CD4-positive, alpha-beta memory T cell (primary cell): ENCODE measurements around the gene ZDHHC19. TPM values are rescaled to one million over a fixed set of nuclear protein-coding genes. Genes with fewer than 3 reads are reported as not detected.
A peak's percentile ranks its signal among the peaks of the same experiment; 100 is the strongest.
"Not testable (repeated sequence)": the region's sequence is repeated elsewhere in the genome, so short reads cannot be mapped to it uniquely, and the experiment has no call there.

ENCODE experiments used
- CTCF ChIA-PET: fragments of 350-600 bp; sonication (Branson Sonifier 250); formaldehyde crosslinking; loops from one replicate; lab custom pipeline; 2021; ENCODE audit warnings: inconsistent platforms; ENCODE audit not compliant: partially characterized antibody; lab: Charles Lee
- POLR2A ChIA-PET: fragments of 350-600 bp; sonication (Branson Sonifier 250); formaldehyde crosslinking; loops from one replicate; lab custom pipeline; 2021; ENCODE audit not compliant: partially characterized antibody; lab: Charles Lee
- DNase-seq, 5 donors: peaks; one replicate each; pipeline versions ENCODE4 v3.0.0 to v3.0.0-alpha.2; 2020 to 2022; ENCODE audit warnings: mixed read lengths in 1 of 5
- H3K27ac ChIP-seq: one replicate; pipeline ENCODE4 v1.7.0; 2013; ENCODE audit warnings: low read depth, low read length
- H3K27me3 ChIP-seq: 2 replicates; pipeline ENCODE4 v1.7.0; 2013; ENCODE audit warnings: mild to moderate bottlenecking, low read length, moderate library complexity; ENCODE audit not compliant: insufficient read depth
- H3K36me3 ChIP-seq: 2 replicates; pipeline ENCODE4 v1.7.0; 2013; ENCODE audit warnings: mild to moderate bottlenecking, low read length, moderate library complexity; ENCODE audit not compliant: insufficient read depth
- H3K4me1 ChIP-seq: 2 replicates; pipeline ENCODE4 v1.7.0; 2013; ENCODE audit warnings: mild to moderate bottlenecking, low read length, moderate library complexity; ENCODE audit not compliant: insufficient read depth
- H3K4me3 ChIP-seq, 2 donors: one replicate each; pipeline ENCODE4 v1.7.0; 2013; ENCODE audit warnings: low read length in 2 of 2, mild to moderate bottlenecking in 1 of 2
- H3K9me3 ChIP-seq, 2 donors: one replicate each; pipeline ENCODE4 v1.7.0; 2013; ENCODE audit warnings: low read length in 2 of 2, control low read depth in 1 of 2; ENCODE audit not compliant: control insufficient read depth in 1 of 2
- H3K27ac Mint-ChIP-seq, 7 donors: one replicate each; pipeline ENCODE4 v1.8.0; 2020 to 2021; ENCODE audit warnings: mixed read lengths in 7 of 7, mild to moderate bottlenecking in 6 of 7, inconsistent platforms in 3 of 7, moderate library complexity in 3 of 7
- H3K27me3 Mint-ChIP-seq, 2 donors: one replicate each; pipeline ENCODE4 v1.8.0; 2020 to 2021; ENCODE audit warnings: mixed read lengths in 2 of 2
- H3K36me3 Mint-ChIP-seq, 2 donors: one replicate each; pipeline ENCODE4 v1.8.0; 2020 to 2021; ENCODE audit warnings: mixed read lengths in 2 of 2, inconsistent platforms in 1 of 2, mild to moderate bottlenecking in 1 of 2
- H3K4me1 Mint-ChIP-seq, 4 donors: one replicate each; pipeline ENCODE4 v1.8.0; 2020 to 2021; ENCODE audit warnings: mixed read lengths in 4 of 4, mild to moderate bottlenecking in 1 of 4
- H3K4me3 Mint-ChIP-seq, 8 donors: one replicate each; pipeline ENCODE4 v1.8.0; 2020 to 2021; ENCODE audit warnings: mixed read lengths in 8 of 8, mild to moderate bottlenecking in 7 of 8, moderate library complexity in 6 of 8, inconsistent platforms in 3 of 8
- H3K9me3 Mint-ChIP-seq, 8 donors: one replicate each; pipeline ENCODE4 v1.8.0; 2020 to 2021; ENCODE audit warnings: mixed read lengths in 8 of 8, mild to moderate bottlenecking in 5 of 8, inconsistent platforms in 3 of 8, moderate library complexity in 1 of 8
- intact Hi-C: fragments of 100-400 bp; cut with micrococcal nuclease; formaldehyde crosslinking; loops from one replicate; pipeline ENCODE4 v1.15.1; 2023
- polyA plus RNA-seq, 2 donors: library from polyadenylated mRNA; unstranded; fragments of 300-500 nt; fragmentation: Illumina TruSeq; gene quantifications; one replicate each; pipeline ENCODE4 v1.2.3, GENCODE V29; 2021
- total RNA-seq, 2 experiments: library from RNA; stranded (reverse); gene quantifications; one replicate each; pipeline ENCODE4 v1.2.3, GENCODE V29; 2021

The ZDHHC19 gene
- total and polyA plus RNA-seq, 4 experiments from 2014 or later, result not detected

DNA sequence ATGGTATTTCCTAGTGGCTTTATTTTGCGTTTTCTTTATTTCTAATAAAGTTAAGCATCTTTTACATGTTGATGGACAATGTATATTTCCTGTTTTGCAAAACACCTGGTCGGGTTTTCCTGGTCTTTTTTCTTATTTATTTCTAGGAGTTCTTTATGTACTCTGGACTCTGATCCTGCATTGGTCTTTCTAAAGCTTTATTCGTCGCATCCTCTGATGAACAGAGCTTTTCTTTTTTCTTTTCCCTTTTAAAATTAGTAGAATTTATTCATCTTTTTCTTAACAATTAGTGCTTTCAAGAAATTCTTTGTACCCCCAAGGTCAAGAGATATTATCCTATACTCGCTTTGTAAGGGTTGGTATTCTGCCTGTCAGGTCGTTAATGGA is 32.2 kb downstream of the ZDHHC19 start:
- no peak for DNase-seq

DNA sequence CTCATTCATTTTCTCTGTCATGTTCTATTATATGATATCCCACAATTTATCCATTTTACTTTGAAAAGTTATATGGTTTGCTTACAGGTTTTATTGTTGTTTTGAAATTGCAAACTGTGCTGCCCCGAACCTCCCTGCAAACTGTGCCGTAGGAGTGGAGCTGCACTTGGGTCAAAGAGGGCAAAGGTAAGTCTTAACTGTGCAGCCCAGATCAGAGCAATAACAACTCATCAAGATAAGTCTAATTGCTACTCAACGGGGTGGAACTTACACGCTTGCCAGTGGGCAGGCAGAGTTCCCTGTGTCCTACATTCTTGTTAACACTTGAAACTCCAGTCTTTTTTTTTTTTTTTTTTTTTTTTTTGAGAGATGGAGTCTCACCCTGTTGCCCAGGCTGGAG is 33.2 kb downstream of the ZDHHC19 start:
- Mint-ChIP-seq H3K9me3 (no peaks in the 10 kb centered on the region), H3K27ac (peak overlapping the region; percentile 64 to 91 (median 86)), H3K27me3 (no peaks in the 10 kb centered on the region), H3K4me1 (peaks cover 27 to 51% (median 39%) of the 10 kb centered on the region in 4 donors), H3K36me3 (no peaks in the 10 kb centered on the region), H3K4me3 (peak overlapping the region in 5 of 8 donors; percentile 42 to 73 (median 65))
- no peaks in the 10 kb centered on the region for H3K36me3 ChIP-seq
- no peak overlapping the region for H3K27ac ChIP-seq
- DNase-seq, result no peak
- ChIA-PET POLR2A (interaction anchor here (1.0 to 2.7 kb wide), 2 partner anchors 11 to 96 kb away, joined by 3 to 20 read pairs; no protein-coding TSS in a partner anchor), CTCF (no interaction called here)
- no peaks in the 10 kb centered on the region for H3K9me3 ChIP-seq
- intact Hi-C loops, result no loop called here
- no peak overlapping the region for H3K4me3 ChIP-seq
- peaks cover 53% of the 10 kb centered on the region for H3K4me1 ChIP-seq
- no peaks in the 10 kb centered on the region for H3K27me3 ChIP-seq

More for the DNA sequence above, 32.2 kb downstream of the ZDHHC19 start:
- no peaks in the 10 kb centered on the region for H3K36me3 ChIP-seq
- H3K9me3 ChIP-seq, result no peaks in the 10 kb centered on the region
- Mint-ChIP-seq H3K36me3 (no peaks in the 10 kb centered on the region), H3K27me3 (no peaks in the 10 kb centered on the region), H3K4me1 (peaks cover 34 to 61% (median 47%) of the 10 kb centered on the region in 4 donors), H3K27ac (peak overlapping the region; percentile 91 to 99 (median 98)), H3K4me3 (peak overlapping the region; percentile 46 to 85 (median 78)), H3K9me3 (no peaks in the 10 kb centered on the region)
- peak overlapping the region in 1 of 2 donors; percentile 34 for H3K4me3 ChIP-seq
- H3K27ac ChIP-seq, result peak overlapping the region; percentile 61
- CTCF ChIA-PET, result interaction anchor here (1.3 to 2.3 kb wide), 6 partner anchors 13 to 111 kb away, joined by 3 to 33 read pairs (median 6); partner anchors contain the start of gene TFRC
- intact Hi-C loops, result loop anchor here (1.0 kb wide), 4 partner anchors 13 to 106 kb away; partner anchors contain the start of gene TFRC
- POLR2A ChIA-PET, result interaction anchor here (0.8 to 5.5 kb wide), 13 partner anchors 8 to 323 kb away, joined by 3 to 124 read pairs (median 8); partner anchors contain the start of gene TFRC
- no peaks in the 10 kb centered on the region for H3K27me3 ChIP-seq
- H3K4me1 ChIP-seq, result peaks cover 63% of the 10 kb centered on the region

DNA sequence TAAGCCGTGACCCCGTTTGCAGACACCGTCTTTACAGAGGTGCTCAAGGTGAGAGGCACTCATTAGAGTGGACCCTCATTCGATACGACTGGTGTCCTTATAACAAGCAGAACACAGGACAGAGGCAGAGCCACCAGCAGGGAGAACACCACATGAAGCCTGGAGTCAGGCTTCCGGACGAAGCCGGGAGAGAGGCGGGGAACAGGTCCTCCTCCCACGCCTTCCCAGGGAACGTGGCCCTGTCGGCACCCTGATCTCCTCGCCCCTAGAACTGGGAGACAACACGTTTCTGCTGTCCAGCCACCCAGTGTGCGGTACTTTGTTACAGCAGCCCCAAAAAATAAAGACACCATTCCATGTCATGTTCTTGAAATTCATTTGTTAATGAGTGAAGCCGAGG is 33.6 kb downstream of the ZDHHC19 start:
- intact Hi-C loops, result no loop called here
- Histone ChIP-seq H3K4me1 (peaks cover 49% of the 10 kb centered on the region), H3K4me3 (no peak overlapping the region), H3K9me3 (no peaks in the 10 kb centered on the region), H3K27me3 (no peaks in the 10 kb centered on the region), H3K36me3 (no peaks in the 10 kb centered on the region), H3K27ac (no peak overlapping the region)
- ChIA-PET CTCF (no interaction called here), POLR2A (interaction anchor here (1.0 kb wide), 1 partner anchor 95 kb away, joined by 3 read pairs; no protein-coding TSS in a partner anchor)
- Mint-ChIP-seq H3K9me3 (no peaks in the 10 kb centered on the region), H3K36me3 (no peaks in the 10 kb centered on the region), H3K4me1 (peaks cover 25 to 47% (median 37%) of the 10 kb centered on the region in 4 donors), H3K27me3 (no peaks in the 10 kb centered on the region), H3K27ac (peak overlapping the region; percentile 64 to 91 (median 86)), H3K4me3 (peak overlapping the region in 4 of 8 donors; percentile 42 to 73 (median 56))
- no peak for DNase-seq

DNA sequence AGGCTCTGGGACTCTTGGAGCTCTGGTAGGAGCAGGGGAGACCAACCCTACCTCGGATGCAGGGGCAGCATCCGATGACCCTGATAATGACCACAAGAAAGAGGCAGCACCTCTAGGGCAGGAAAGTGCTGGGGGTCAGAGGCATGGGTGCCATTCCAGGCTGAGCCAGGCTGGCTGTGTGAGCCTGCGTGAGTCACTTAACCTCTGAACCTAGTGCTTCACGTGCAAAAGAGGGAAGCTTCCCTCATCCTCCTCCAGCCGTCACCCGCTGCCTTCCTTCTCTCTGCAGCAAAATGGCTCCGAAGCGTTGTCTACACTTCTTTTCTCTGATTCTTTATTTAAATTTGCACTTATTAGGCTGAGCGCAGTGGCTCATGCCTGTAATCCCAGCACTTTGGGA is 35.5 kb downstream of the ZDHHC19 start:
- H3K9me3 ChIP-seq, result no peaks in the 10 kb centered on the region
- no peaks in the 10 kb centered on the region for H3K36me3 Mint-ChIP-seq
- peaks cover 0 to 2% (median 0%) of the 10 kb centered on the region in 8 donors for H3K9me3 Mint-ChIP-seq
- H3K27ac ChIP-seq, result no peak overlapping the region
- H3K36me3 ChIP-seq, result no peaks in the 10 kb centered on the region
- no peaks in the 10 kb centered on the region for H3K27me3 ChIP-seq
- H3K4me3 ChIP-seq, result no peak overlapping the region
- no peaks in the 10 kb centered on the region for H3K27me3 Mint-ChIP-seq
- no peak overlapping the region for H3K4me3 Mint-ChIP-seq
- POLR2A ChIA-PET, result interaction anchor here (1.1 kb wide), 1 partner anchor 97 kb away, joined by 3 read pairs; no protein-coding TSS in a partner anchor
- intact Hi-C loops, result no loop called here
- H3K27ac Mint-ChIP-seq, result no peak overlapping the region
- CTCF ChIA-PET, result interaction anchor here (0.7 kb wide), 1 partner anchor 103 kb away, joined by 3 read pairs; no protein-coding TSS in a partner anchor
- peaks cover 31% of the 10 kb centered on the region for H3K4me1 ChIP-seq
- H3K4me1 Mint-ChIP-seq, result peaks cover 14 to 28% (median 23%) of the 10 kb centered on the region in 4 donors
- no peak for DNase-seq

DNA sequence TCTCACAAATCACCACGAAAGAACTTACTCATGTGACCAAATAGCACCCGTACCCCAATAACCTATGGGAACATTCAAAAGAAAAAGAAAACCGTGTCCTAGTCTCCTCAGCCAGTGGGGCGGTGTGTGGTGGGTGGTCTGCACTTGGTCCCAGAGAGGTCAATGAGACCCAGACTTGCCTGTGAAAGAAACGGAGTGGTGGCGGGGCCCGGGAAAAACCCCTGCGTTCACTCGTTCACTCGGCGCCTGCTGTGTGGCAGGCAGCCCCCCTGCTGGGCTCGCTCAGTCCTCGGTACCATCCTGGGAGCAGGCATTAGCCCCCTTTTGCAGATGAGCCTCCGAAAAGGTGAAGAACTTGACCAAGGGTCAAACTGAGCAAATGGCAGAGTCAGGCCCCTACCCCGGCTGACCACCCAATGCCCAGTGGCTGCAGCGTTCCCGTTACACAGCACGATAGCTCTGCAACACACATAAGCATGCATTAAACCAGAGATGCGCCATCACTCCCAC is 36.0 kb downstream of the ZDHHC19 start:
- no peak overlapping the region for H3K4me3 ChIP-seq
- H3K4me1 ChIP-seq, result peaks cover 25% of the 10 kb centered on the region
- Mint-ChIP-seq H3K4me3 (no peak overlapping the region), H3K9me3 (peaks cover 0 to 2% (median 0%) of the 10 kb centered on the region in 8 donors), H3K27ac (no peak overlapping the region), H3K27me3 (no peaks in the 10 kb centered on the region), H3K4me1 (peaks cover 12 to 23% (median 19%) of the 10 kb centered on the region in 4 donors), H3K36me3 (no peaks in the 10 kb centered on the region)
- ChIA-PET CTCF (interaction anchor here (0.7 kb wide), 1 partner anchor 102 kb away, joined by 3 read pairs; no protein-coding TSS in a partner anchor), POLR2A (no interaction called here)
- no peaks in the 10 kb centered on the region for H3K36me3 ChIP-seq
- H3K27me3 ChIP-seq, result no peaks in the 10 kb centered on the region
- intact Hi-C loops, result no loop called here
- H3K27ac ChIP-seq, result no peak overlapping the region
- H3K9me3 ChIP-seq, result no peaks in the 10 kb centered on the region
- DNase-seq, result no peak

DNA sequence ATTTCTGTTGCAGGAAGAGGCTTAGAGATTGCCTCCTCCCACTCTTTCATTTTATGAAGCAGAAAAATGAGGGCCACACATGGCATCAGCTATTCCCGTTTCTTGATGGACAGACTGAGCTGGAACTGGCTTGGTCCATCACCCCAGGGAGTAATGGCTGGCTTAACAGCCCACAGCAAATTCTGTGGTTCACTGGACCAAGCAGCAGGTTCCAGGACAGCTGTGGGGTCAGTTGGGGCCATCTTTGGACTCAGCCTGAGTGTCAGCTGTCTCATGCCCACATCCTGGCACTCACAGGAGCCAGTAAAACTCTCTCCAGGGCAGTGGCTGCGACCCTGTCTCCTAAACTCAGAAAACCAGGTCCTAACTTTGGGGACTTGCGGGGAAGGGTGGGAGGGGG is 36.5 kb downstream of the ZDHHC19 start:
- POLR2A ChIA-PET, result no interaction called here
- CTCF ChIA-PET, result no interaction called here
- H3K36me3 ChIP-seq, result no peaks in the 10 kb centered on the region

DNA sequence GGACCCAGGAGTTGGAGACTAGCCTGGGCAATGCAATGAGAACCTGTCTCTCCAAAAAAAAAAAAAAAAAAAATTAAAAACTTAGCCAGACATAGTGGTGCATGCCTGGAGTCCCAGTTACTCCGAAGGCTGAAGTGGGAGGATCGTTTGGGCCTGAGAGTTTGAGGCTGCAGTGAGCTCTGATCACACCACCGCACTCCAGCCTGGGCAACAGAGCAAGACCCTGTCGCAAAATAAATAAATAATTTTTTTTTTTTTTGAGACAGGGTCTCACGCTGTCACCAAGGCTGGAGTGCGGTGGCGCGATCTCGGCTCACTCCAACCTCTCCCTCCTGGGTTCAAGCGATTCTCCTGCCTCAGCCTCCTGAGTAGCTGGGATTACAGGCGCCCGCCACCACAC is 40.9 kb downstream of the ZDHHC19 start:
- H3K9me3 Mint-ChIP-seq, DNase-seq, H3K4me3 ChIP-seq, H3K36me3 ChIP-seq, CTCF ChIA-PET, H3K27me3 Mint-ChIP-seq, H3K36me3 Mint-ChIP-seq, H3K4me1 Mint-ChIP-seq, H3K9me3 ChIP-seq, H3K27me3 ChIP-seq, H3K27ac ChIP-seq, H3K4me3 Mint-ChIP-seq, H3K4me1 ChIP-seq, intact Hi-C loops, H3K27ac Mint-ChIP-seq: not testable (repeated sequence)
- POLR2A ChIA-PET, result interaction anchor here (0.7 kb wide), 1 partner anchor 79 kb away, joined by 3 read pairs; no protein-coding TSS in a partner anchor

More for the DNA sequence above, 36.5 kb downstream of the ZDHHC19 start:
- Histone ChIP-seq H3K9me3 (no peaks in the 10 kb centered on the region), H3K27ac (no peak overlapping the region), H3K4me3 (no peak overlapping the region), H3K27me3 (no peaks in the 10 kb centered on the region), H3K4me1 (peaks cover 20% of the 10 kb centered on the region)
- Mint-ChIP-seq H3K36me3 (no peaks in the 10 kb centered on the region), H3K9me3 (peaks cover 0 to 2% (median 0%) of the 10 kb centered on the region in 8 donors), H3K27me3 (no peaks in the 10 kb centered on the region), H3K27ac (no peak overlapping the region), H3K4me1 (peaks cover 8 to 18% (median 14%) of the 10 kb centered on the region in 4 donors), H3K4me3 (no peak overlapping the region)
- no peak for DNase-seq
- intact Hi-C loops, result no loop called here
